T47D (cell line): ENCODE results near the gene CELF2.
"Not testable (repeated sequence)": the region's sequence is repeated elsewhere in the genome, so short reads cannot be mapped to it uniquely, and the experiment has no call there.

Experiments
- DNase-seq, 2 experiments: peaks; one replicate each; pipeline versions ENCODE4 v3.0.0 to v3.0.0-alpha.2; 2011 to 2012; ENCODE audit warnings: low read depth in 1 of 2, low spot score in 1 of 2
- JUND ChIP-seq: IDR thresholded peaks from 2 replicates; pipeline ENCODE4 v1.6.1; 2012; ENCODE audit warnings: low read depth
- in situ Hi-C: cut with HindIII; loops from 2 replicates; pipeline ENCODE4 v1.10.0; 2016; ENCODE audit warnings: low sequenced_read_pairs, low pct_unique_long_range_greater_than_20kb

Gene CELF2

DNA sequence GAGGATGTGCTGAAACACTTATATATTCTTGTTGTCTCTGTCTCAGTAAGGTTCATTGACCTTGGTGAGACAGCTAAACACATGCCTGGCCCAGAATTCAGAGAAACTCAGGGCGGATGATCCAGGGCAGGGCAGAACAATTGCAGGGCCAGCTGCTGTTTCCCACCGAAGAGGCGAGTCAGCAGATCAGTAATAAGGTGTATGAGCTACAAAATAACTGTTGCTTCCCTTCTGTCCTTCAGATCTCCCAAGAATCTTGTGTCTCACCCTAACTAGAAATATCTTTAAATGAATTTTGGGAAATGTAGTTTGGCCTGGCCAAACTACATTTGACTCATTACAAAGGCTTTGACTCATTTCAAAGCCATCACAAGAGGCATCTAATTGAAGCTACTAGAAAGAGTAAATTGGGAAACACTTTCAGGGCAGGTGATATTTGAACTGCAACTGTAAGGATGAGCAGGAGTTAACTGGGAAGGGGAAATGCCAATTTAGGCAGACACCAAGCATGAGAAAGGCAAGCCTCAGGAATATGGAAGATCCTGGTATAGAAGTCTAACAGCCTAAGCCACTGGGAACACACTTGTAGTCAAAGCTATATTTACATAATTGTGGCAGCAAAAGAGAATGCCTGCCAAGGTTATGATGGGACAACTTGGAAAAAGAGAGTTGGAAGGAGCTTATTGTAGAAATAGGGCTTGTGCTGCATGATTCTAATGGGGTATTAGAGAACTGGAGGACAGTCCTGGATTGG is 24.5 kb upstream of the CELF2 start:
- TF ChIP-seq JUND = no peak
- in situ Hi-C loops = no loop called here
- no peak for DNase-seq

DNA sequence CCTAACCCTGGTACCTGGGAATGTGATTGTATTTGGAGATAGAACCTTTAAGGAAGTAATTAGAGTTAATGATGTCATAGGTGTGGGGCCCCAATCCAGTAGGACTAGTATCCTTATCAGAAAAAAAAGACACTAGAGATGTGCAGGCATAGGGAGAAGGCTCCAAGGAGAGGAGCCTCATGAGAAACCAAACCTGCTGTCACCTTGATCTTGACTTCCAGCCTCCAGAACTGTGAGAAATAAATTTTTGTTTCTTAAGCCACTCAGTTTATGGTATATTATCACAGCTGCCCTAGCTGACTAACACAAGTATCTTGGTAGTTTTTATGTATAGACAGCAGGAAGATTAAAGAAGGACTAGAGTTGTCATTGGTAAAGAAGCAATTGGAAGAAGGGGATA is 23.9 kb upstream of the CELF2 start:
- no peak for DNase-seq
- TF ChIP-seq JUND = no peak
- in situ Hi-C loops = no loop called here

DNA sequence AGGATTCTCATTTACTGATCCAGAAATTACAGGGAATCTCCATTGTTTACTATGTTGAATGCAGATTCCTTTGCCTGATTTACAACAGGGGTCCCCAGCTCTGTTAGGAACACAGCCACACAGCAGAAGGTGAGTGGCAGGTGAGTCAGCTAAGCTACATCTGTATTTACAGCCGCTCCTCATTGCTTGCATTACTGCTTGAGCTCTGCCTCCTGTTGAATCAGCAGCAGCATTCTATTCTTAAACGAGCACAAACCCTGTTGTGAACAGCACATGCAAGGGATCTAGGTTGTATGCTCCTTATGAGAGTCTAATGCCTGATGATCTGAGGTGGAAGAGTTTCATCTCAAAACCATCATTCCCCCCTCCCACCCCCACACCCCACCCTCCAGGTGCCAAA is 23.3 kb upstream of the CELF2 start:
- TF ChIP-seq JUND = no peak
- DNase-seq = no peak
- in situ Hi-C loops = no loop called here

DNA sequence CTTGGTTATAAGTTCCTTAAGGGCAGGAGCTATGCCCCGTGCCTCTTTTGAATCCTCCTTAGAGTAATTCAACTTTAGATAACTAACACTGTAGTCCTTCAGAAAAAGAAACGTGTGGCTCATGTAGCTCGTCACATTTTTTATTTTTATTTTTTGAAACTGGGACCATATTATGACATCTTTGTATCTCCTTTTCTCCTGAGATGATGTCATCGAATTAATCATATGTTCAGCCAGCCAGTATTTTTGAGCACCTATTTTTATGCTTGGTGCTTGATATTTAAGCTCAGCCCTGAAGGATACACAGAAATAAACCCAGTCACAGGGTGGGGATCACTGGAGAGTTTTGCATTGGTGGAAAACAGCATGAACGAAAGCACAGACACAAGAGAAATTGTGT is 22.6 kb upstream of the CELF2 start:
- TF ChIP-seq JUND = no peak
- in situ Hi-C loops = no loop called here
- DNase-seq = no peak

DNA sequence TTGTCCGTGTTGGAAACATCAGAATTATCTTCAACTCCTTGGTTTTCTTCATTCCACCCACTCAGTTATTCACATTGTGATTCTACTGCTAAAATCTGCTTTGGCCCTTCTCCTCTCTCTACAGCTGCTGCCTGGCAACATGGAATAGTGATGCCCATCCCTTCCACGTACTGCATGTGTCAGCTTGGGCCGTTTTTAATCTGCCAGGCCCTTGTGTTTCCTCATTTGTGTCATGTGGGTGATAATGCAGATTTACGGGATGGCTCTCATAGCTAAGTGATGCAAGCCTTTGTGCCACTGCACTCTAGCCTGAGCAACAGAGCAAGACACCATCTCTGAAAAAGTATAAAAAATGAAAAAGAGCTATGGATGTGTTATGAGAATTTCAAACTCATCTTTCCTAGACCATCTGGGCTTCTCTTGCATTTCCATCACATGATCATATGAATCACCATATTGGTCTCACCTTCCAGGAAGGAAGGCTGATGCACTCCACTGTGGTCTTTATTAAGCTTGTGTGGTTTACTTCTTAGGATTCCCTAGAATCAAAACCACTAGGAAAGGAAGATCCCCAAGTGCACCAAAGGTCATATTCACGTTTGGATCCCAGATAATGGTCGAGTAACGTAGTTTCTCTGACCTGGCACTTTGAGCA is 20.6 kb upstream of the CELF2 start:
- in situ Hi-C loops = no loop called here
- DNase-seq = no peak
- TF ChIP-seq JUND = no peak

DNA sequence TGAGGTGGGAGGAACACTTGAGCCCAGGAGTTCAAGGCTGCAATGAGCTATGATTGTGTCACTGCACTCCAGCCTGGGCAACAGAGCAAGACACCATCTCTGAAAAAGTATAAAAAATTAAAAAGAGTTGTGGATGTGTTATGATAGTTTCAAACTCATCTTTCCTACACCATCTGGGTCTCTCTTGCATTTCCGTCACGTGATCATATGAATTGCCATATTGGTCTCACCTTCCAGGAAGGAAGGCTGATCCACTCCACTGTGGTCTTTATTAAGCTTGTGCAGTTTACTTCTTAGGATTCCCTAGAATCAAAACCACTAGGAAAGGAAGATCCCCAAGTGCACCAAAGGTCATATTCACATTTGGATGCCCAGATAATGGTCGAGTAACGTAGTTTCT is 18.2 kb upstream of the CELF2 start:
- DNase-seq, in situ Hi-C loops: not testable (repeated sequence)

DNA sequence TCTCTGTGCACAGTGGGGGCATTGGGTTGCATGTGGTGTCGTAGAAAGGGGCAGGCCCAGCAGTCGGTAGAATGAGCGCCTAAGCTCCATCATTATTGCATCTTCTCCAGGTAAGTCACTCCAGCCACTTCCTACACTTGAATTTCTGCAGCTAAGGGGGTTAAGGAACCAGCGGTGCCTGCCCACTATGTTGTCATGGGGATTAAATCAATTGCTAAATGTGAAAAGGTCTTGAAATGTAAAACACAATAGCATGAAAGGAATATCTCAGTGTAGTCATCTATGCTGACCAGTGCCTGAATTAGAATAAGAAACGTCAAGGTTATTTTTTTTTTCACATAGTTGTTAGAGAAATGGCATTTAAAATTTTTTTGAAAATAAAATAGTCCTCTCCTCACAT is 15.2 kb upstream of the CELF2 start:
- TF ChIP-seq JUND = no peak
- DNase-seq = no peak
- in situ Hi-C loops = no loop called here

DNA sequence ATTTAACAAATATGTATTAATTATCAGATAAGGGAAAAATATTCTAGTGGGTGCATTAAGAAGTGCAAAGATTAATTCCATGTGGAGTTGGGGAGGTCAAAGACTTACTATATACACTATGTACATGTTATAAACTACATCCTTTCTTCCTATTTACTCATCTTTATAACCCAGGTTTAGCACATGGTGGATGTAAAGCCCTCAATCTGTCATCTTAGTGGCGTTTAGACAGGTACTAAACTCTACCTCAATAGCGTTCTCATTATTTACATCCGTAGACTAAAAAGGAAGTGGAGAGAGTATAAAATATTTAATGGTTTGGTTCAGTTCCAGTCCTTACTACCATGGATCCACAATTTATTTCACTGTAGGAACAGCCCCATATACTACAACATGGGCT is 14.8 kb upstream of the CELF2 start:
- no peak for TF ChIP-seq JUND
- no peak for DNase-seq
- in situ Hi-C loops = no loop called here

DNA sequence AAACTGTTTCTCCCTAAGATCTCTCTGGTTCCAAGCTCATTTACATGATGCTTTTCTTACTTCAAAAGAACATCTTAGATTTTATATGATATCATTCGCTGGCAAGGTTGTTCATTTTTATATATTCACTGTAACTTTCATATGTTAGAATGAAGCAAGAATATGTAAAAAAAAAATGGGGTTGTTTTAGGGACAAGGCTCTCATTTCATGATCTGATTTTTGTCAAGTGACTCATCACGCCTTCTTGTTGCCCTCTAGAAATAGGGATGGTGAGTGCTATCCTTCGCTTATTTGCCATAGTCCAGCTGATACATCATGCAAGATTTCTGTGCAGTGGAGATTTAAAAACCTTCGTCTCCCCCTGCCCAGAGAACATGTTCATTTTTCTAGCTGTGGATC is 14.0 kb upstream of the CELF2 start:
- no peak for TF ChIP-seq JUND
- no peak for DNase-seq
- in situ Hi-C loops = no loop called here

DNA sequence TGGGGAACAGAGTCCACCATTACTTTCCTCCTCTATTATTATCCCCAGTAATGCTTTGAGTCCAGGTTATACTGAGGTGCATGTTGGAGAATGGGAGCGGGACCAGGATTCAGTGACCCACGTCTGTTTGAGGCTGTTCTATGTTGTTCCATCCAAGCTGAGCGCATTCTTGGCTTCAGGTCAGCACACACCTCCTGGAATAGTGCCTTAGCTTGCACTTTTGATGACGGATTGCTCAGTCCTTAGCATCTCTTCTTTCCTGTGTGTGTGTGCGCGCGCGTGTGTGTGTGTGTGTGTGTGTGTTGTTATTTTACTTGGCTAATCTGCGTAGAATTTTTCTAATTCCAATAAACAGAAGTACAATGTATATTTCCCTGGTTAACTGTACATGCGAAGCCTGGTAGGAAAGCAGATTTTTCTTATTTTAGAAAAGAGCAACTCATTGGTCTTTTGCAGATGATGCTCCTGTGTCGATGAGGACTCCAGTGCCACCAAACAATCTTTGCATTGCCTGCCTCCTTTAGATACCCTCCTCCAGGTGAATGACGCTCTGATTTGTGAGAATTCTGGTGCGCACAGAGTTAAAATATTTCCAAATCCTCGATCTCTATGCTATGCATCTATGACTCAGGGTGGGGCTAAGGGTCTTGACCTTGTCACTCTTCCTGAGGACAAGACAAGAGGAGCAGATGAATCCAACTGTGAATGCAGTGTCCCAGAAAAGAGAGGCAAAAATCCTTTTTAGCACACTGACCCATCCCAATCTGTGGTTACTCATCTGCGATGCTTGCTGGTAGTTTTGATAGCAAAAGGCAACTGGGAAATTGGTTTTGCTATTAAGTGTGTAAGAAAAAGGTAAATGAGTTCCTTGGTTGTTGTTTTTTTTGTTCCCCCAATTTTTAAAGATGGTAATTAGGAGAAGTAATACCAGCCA is 13.3 kb upstream of the CELF2 start:
- TF ChIP-seq JUND = no peak
- in situ Hi-C loops = no loop called here
- DNase-seq = no peak

DNA sequence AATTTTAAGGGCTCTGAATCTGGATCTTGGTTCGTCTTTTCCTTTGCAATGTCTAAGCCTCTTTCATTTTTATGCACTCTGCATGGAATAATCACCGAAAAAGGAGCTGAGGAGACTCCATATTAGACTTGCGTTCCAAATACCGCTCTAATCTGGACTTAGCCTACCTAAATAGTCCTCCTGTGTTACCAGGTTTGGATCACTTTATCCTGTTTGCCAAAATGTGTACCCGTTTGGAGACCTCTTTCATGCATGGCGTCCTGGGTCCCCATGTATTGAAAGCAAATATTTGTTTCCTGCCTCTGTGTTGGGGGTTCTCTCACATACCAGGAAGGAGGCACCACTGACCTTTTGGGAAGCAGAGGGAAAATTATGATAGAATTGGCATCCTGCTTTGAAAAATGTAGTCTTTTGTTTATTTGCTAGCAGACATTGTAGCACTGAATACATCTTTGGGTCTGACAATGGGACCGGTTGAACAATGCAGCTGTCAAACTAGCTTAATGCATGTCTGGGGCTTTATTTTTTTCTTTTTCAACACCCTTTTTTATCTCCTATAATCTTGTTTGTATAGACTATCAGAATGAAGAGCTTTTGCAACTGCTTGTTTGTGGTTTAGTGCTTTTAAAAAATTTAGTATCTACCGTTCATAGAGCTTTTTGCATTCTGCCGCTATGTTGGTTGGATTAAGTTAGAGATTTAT is 11.8 kb upstream of the CELF2 start:
- in situ Hi-C loops = no loop called here
- no peak for TF ChIP-seq JUND
- DNase-seq = no peak

DNA sequence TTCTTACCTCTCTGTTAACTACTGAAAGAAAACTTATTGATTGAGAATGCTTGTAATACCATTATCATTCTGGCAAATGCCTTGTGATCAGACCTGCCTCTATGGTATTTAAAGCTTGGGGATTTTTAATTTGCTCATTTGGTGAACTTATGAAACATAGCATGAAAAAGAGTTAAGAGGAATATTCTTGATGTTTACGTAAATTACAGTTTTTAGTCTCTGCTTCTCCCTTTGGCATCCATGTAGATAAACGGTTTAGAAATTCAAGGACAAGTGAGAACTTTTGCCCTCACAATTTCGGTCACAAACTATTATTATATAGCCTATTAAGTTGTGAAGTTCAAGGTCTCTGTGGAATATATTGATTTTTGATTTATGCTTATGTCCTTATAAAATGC is 11.2 kb upstream of the CELF2 start:
- TF ChIP-seq JUND = no peak
- in situ Hi-C loops = no loop called here
- no peak for DNase-seq
